GM21367 (cell line): Measurements from ENCODE around the gene LINGO1.

Experiments
- ATAC-seq: cut with Tn5 transposase; IDR thresholded peaks from one replicate; pipeline ENCODE4 v1.9.1; 2021; ENCODE audit not compliant: unreplicated experiment

Gene LINGO1

DNA sequence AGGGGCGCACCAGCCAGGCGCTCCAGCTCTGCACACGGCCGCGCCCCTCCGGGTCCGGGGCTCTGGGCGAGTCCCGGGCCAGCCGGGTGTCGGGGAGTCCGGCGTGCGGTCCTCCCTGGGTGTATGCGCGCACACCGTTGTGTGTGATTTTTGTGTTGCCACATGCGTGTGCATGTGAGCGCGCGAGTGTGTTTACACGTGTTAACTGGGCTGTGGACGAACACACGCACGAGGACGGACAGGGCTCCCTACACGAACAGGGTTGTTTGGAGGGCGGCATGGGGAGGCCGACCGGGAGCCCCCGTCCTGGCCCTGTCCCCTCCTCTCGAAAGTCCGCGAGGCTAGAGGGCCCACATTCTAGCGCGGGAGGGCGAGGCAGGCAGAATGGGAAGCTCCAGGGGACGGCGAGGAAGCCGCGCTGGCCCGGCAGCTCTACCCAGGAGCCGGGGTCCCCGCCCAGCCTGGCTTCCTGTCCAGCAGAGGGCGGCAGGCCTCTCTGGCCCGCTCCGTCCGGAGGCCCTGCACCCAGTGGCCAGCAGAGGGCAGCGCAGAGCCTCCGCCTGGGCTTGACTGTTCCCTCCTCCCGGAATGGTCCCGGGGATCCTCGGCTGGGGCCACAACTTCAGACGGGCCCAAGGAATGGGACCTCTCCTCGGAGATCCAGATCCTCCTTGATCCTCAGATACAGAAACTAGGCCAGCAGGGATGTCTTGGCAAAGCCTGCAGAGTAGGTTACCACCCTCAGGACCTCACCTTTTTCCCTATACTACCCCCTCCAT is 611 bp upstream of the LINGO1 start:
- ATAC-seq: no peak

DNA sequence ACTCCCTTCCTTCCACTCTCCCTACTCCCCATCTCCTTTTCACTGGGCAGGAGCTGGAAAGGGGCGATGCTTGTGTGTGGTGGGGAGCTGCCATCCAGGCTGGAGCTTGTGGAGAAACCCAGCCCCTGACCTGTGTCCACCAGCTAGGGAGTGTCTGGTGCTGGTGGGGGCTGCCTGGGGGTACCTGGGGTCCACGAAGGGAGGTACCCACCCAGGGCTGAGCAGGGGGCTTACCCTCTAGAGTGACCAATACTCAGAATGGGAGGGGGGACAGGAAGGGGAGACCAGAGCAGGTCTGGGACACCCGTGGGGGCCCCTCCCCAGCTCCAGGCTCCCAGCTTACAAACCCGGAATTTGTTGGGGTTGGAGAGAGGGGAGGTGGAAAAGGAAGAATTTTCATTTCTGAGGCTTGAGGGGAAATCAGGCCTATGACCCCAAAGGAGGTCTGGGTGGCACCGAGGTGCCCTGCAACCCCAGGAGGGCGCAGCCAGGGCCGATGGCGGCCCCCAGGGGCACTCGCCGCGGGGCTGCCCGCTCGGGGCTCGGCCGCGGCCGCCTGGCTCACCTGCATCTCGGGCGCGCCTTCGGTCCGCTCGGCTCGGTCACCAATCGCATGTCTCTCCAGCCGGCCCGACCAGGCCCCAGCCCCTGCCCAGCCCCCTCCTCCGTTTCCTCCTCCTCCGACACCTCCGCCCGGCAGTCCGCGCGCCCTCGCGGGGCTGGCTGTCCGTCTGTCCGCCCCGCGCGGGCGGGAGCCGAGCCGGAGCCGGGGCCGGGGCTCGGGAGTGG is 773 bp downstream of the LINGO1 start:
- ATAC-seq: no peak

DNA sequence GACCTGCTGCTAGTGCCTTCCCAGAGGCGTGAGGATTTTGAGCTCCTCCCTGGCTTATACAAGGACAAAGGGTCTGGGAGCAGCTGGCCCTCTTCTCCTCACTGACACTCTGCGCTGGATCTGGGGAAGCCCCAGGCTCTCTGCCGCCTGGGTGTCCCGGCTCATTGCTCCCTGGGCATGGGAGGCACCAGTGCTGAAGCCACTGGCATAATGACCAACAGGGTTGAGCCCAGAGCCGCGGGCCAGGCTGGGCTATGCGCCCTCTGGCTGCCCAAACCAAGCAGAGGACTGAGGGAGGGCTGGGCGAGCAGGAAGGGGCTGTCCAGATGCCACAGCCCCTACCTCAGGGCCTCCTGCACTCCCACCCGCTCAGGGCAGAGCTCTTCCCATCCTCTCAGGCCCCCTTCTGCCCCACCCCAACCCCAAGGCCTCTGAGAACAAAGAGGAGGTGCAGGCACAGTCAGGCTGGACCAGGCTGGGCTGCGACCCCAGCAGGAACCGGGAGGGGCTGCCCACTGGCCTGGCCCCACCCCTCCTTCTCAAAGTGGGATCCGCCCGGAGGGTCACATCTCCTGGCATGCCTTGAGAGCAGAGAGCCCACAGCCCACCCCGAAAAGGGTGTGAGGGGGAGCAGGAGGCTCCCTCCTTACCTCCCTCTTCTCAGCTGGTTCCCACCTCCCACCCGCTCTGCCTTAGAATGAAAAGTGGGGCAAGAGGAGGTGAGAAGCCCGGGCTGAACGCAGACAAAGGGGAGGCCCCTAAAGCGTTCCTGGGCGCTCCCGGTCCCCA is 1.6 kb downstream of the LINGO1 start:
- ATAC-seq: no peak

- ATAC-seq: no peak
Observed at GRCh38 chr15:77630056-77630455, 2.7 kb downstream of the LINGO1 start.

DNA sequence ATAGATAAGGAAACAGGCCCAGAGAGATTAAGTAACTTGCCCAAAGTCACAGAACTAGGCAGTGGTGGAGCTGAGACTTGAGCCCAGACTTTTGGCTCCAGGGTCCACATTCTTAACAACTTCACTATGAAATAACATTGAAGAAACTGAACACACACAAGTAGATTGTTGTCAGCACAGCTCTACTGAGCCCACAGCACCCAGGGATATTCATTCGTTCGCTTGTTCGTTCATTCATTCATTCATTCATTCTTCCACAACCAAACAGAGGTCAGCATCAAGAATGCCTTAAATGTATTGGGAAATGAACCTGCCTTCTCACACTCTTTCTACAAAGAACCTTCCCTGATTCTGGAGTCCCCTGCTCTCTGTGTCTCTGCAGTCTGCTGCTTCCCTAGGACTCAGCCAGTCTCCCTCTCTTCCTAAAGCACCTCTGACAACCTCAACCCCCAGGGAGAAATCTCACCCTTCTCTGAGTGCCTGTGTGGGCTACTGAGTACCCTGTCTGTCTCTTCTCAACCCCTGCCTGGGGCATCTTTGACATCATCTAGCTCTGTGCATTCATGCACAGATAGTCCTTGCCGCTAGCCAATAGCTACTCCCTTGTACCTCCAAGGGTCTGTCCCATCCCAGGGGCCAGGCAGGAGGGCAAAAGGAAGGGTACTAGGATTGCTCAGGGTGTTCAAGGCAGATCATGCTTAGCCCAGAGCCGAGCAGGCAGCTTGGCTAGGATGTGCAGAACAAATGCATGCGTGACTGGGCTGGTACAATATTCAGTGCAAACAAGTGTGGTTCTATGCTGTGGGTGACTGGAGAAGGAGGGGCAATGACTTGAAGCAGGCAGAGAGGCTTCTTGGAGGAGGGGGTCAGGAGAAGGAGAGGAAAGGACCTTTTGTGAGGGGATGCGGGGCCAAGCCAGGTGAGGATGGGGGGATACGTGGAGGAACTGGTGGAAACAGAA is 3.4 kb downstream of the LINGO1 start:
- ATAC-seq: no peak

GRCh38 chr15:77628010-77628409 is 4.7 kb downstream of the LINGO1 start:
- ATAC-seq: no peak

GRCh38 chr15:77627581-77627980 is 5.1 kb downstream of the LINGO1 start:
- no peak for ATAC-seq

- no peak for ATAC-seq
Observed at GRCh38 chr15:77627067-77627466, 5.6 kb downstream of the LINGO1 start.

DNA sequence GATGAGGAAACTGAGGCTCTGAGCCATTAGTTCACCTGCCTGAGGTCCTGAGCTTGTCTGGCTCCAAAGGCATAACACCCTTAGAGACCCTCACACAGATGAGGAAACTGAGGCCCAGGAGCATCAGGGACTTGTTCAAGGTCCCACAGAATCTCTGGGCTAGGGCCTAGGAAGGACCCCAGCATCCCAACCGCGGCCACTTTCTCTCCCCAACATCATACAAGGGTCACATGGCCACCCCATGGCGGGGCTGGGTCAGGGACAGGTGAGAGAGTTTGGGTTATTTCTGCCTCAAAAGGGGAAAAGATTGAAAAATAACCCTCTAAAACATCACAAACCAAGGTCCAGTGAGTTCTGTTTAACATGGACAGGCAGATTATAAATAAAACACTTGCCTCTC is 6.7 kb downstream of the LINGO1 start:
- ATAC-seq: no peak

- no peak for ATAC-seq
Observed at GRCh38 chr15:77625376-77625775, 7.3 kb downstream of the LINGO1 start.

DNA sequence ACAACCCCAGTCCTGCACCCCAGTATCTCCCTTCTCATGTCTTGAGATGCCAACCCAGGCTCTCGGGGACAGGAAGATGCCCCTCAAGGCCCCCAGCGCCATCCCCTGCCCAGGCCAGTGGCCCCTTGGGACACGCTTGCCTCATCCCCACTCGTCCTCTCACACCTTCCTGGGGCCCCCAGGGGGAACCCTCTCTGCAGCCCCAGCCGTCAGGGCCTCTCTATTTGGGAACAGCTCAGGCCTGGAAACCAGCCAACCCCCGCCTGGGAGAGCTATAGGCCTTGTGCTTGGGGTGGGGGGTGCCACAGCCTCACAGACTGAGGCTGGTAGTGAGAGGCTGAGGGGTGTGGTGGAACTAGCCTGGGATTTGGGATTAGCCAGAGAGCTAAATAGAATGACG is 7.8 kb downstream of the LINGO1 start:
- ATAC-seq: no peak

GRCh38 chr15:77623755-77624524 is 8.8 kb downstream of the LINGO1 start:
- no peak for ATAC-seq

GRCh38 chr15:77622934-77623754 is 9.6 kb downstream of the LINGO1 start:
- no peak for ATAC-seq

GRCh38 chr15:77622209-77622933 is 10.3 kb downstream of the LINGO1 start:
- ATAC-seq: no peak

DNA sequence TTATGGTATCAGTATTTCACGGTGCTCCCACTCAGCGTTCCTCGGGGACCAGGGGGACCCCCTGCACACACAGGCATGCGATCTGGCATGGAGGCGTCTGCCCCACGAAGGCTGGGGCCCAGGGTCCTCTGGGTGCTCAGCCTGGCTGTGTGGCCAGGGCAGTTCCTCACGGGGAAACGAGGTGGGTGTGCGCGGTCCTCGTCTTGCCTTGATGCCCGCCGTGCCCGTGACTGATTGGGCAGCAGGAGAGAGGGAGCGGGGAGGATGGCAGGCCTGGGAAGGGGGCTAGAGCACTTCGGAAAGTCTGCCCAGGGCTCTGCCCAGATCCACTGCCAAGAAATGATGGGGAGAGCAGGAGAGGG is 10.9 kb downstream of the LINGO1 start:
- ATAC-seq: no peak

- ATAC-seq: no peak
Observed at GRCh38 chr15:77620960-77621647, 11.6 kb downstream of the LINGO1 start.

GRCh38 chr15:77620297-77620696 is 12.4 kb downstream of the LINGO1 start:
- ATAC-seq: no peak

- ATAC-seq: no peak
Observed at GRCh38 chr15:77619883-77620282, 12.8 kb downstream of the LINGO1 start.
